K562 (cell line): ENCODE results near the gene LYRM1. TPM values are rescaled to one million over a fixed set of nuclear protein-coding genes. Genes with fewer than 3 reads are reported as not detected.

ENCODE experiments used
- BRD4 ChIP-seq: fragments of 200-600 bp; sonication (generic); IDR thresholded peaks from 2 replicates; pipeline ENCODE4 v1.6.1; 2017; ENCODE audit warnings: inconsistent platforms
- ESRRB ChIP-seq: fragments of 250-450 bp; sonication (Bioruptor Pico); IDR thresholded peaks from 2 replicates; pipeline ENCODE4 v1.5.0; 2020; ENCODE audit warnings: mild to moderate bottlenecking, moderate library complexity, borderline replicate concordance
- EZH2 ChIP-seq: IDR thresholded peaks from 2 replicates; pipeline ENCODE4 v1.6.1; 2012; ENCODE audit warnings: low read depth, mild to moderate bottlenecking, inconsistent platforms, low read length, borderline replicate concordance
- GABPA ChIP-seq: fragments of 200-800 bp; sonication (Bioruptor generic); conservative IDR thresholded peaks from 2 replicates; pipeline ENCODE4 v1.6.1; 2016; ENCODE audit warnings: low read depth, missing genetic modification characterization, missing compliant biosample characterization
- GTF2E2 ChIP-seq: fragments of 200-800 bp; sonication (Bioruptor generic); IDR thresholded peaks from 2 replicates; pipeline ENCODE4 v1.6.1; 2016; ENCODE audit warnings: missing genetic modification characterization, missing compliant biosample characterization
- HDAC3 ChIP-seq: fragments of 450-650 bp; IDR thresholded peaks from 2 replicates; pipeline ENCODE4 v1.6.1; 2018; ENCODE audit warnings: borderline replicate concordance, mild to moderate bottlenecking, moderate library complexity; ENCODE audit not compliant: partially characterized antibody
- HMBOX1 ChIP-seq: sonication (generic); IDR thresholded peaks from 2 replicates; pipeline ENCODE4 v1.6.1; 2016
- HSF4 ChIP-seq: fragments of 250-450 bp; sonication (Bioruptor Pico); IDR thresholded peaks from 2 replicates; pipeline ENCODE4 v2.1.2; 2022; ENCODE audit warnings: mild to moderate bottlenecking, moderate library complexity, borderline replicate concordance
- MXI1 ChIP-seq: IDR thresholded peaks from 2 replicates; pipeline ENCODE4 v1.6.1; 2011; ENCODE audit warnings: low read depth, mild to moderate bottlenecking, improper control_type of control experiment, low read length
- NFYB ChIP-seq: IDR thresholded peaks from 2 replicates; pipeline ENCODE4 v1.6.1; 2011; ENCODE audit warnings: mild to moderate bottlenecking, moderate library complexity; ENCODE audit not compliant: insufficient read length; ENCODE audit errors: extremely low read depth
- PRDM10 ChIP-seq: fragments of 450-650 bp; IDR thresholded peaks from 2 replicates; pipeline ENCODE4 v1.6.1; 2018; ENCODE audit not compliant: partially characterized antibody
- SMAD2 ChIP-seq: fragments of 150-350 bp; IDR thresholded peaks from 2 replicates; pipeline ENCODE4 v1.6.1; 2014; ENCODE audit warnings: low read depth, mild to moderate bottlenecking, low read length
- TCFL5 ChIP-seq: fragments of 250-450 bp; sonication (Bioruptor Pico); conservative IDR thresholded peaks from 2 replicates; pipeline ENCODE4 v1.6.1; 2021; ENCODE audit warnings: mild to moderate bottlenecking, moderate library complexity, matching md5 sums
- ZNF197 ChIP-seq: fragments of 200-800 bp; sonication (Bioruptor generic); IDR thresholded peaks from 2 replicates; pipeline ENCODE4 v1.6.1; 2016; ENCODE audit warnings: low read depth, missing genetic modification characterization, missing compliant biosample characterization
- ZNF263 ChIP-seq: sonication (generic); formaldehyde crosslinking; IDR thresholded peaks from 2 replicates; pipeline ENCODE4 v1.8.0; 2022; ENCODE audit warnings: mild to moderate bottlenecking, missing genetic modification reagents, borderline replicate concordance
- ZNF76 ChIP-seq: fragments of 250-450 bp; sonication (Bioruptor Pico); IDR thresholded peaks from 2 replicates; pipeline ENCODE4 v1.4.0; 2020; ENCODE audit warnings: mild to moderate bottlenecking, moderate library complexity, borderline replicate concordance
- polyA plus RNA-seq, 8 experiments: library from polyadenylated mRNA; depleted of rRNA in 4 of 8; stranded (reverse) in 5 of 8; unstranded in 3 of 8; fragments of >200 nt; fragmentation: Nextera tagmentation in 2 of 8; fragmentation: Illumina TruSeq in 1 of 8; extraction: Ambion mirVana in 2 of 8; extraction: Trizol in 1 of 8; gene quantifications; 2 replicates each; pipeline versions ENCODE4 v1.2.1 to v1.2.3, GENCODE V29; 2011 to 2014; ENCODE audit warnings: inconsistent platforms in 1 of 8, missing spikeins in 1 of 8
- total RNA-seq, 7 experiments: library from RNA; depleted of rRNA in 6 of 7; stranded (reverse); fragments of >200 nt in 6 of 7; fragmentation: Illumina TruSeq in 2 of 7; extraction: Trizol in 2 of 7; gene quantifications; 2 replicates each; pipeline versions ENCODE4 v1.2.1 to v1.2.3, GENCODE V29; 2011 to 2021; ENCODE audit warnings: low replicate concordance in 1 of 7
- TF ChIP-seq, protein P1 (sequence below), 2 experiments: fragments of 450-650 bp; conservative IDR thresholded peaks; 2 replicates each; pipeline ENCODE4 v1.6.1; 2017; ENCODE audit warnings: mild to moderate bottlenecking in 2 of 2, moderate library complexity in 2 of 2
- TF ChIP-seq, protein P2 (sequence below): fragments of 450-650 bp; conservative IDR thresholded peaks from 2 replicates; pipeline ENCODE4 v1.6.1; 2016; ENCODE audit warnings: missing genetic modification characterization, low read depth, mild to moderate bottlenecking, control low read depth, missing compliant biosample characterization

LYRM1 gene
- total and polyA plus RNA-seq, 9 of the 15 experiments (the other 6 are each of a cell fraction or from before 2014, with no cell fraction given) = 17.5 to 44.1 (median 32.7) TPM

DNA sequence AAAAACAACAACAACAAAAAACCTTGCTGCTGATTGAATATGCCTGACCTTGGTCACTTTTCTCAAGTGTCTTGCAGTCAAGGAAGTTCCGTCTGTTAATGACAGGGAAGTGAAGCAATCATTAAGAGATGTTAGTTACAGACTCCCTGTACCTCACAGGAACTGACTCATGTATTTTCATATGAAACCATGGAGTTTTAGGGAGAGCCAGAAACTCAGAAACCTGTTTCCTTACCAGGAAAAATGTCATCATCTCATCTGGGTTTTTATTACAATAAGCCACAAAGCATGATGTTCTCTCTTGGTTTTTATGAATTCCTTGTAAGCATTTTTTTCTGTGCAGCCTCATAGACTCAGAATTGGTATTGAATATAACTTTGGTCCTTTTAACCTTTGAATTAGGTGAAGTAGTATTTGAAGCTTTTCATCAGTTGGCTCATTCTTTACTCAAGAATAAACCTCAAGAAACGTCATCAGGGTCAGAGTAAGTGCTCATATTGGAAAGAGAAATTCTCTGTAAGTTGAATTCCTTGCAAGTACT is 10.3 kb downstream of the LYRM1 start (continued):
- TF ChIP-seq, protein P1, sequence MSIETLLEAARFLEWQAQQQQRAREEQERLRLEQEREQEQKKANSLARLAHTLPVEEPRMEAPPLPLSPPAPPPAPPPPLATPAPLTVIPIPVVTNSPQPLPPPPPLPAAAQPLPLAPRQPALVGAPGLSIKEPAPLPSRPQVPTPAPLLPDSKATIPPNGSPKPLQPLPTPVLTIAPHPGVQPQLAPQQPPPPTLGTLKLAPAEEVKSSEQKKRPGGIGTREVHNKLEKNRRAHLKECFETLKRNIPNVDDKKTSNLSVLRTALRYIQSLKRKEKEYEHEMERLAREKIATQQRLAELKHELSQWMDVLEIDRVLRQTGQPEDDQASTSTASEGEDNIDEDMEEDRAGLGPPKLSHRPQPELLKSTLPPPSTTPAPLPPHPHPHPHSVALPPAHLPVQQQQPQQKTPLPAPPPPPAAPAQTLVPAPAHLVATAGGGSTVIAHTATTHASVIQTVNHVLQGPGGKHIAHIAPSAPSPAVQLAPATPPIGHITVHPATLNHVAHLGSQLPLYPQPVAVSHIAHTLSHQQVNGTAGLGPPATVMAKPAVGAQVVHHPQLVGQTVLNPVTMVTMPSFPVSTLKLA (conservative IDR thresholded peaks at IDR 0.05) = no peak
- TF ChIP-seq ZNF263 (CRISPR knock-in tag) = no peak
- no peak for TF ChIP-seq GTF2E2 (tag)
- TF ChIP-seq HDAC3 = no peak
- peak; percentile 70 for TF ChIP-seq GABPA (tag)
- TF ChIP-seq PRDM10 = no peak
- TF ChIP-seq HSF4 = no peak
- TF ChIP-seq MXI1 = no peak
- TF ChIP-seq SMAD2 = no peak
- TF ChIP-seq ZNF76 = no peak
- TF ChIP-seq BRD4 = 0 out of 2 replicates have a peak, but pooled peaks have one; percentile 30
- TF ChIP-seq HMBOX1 = peak; percentile 48; the same call in 1 of the 2 replicates
- TF ChIP-seq ZNF197 (CRISPR knock-in tag) = no peak
- no peak for TF ChIP-seq ESRRB (CRISPR knock-in tag)
- TF ChIP-seq, protein P2, sequence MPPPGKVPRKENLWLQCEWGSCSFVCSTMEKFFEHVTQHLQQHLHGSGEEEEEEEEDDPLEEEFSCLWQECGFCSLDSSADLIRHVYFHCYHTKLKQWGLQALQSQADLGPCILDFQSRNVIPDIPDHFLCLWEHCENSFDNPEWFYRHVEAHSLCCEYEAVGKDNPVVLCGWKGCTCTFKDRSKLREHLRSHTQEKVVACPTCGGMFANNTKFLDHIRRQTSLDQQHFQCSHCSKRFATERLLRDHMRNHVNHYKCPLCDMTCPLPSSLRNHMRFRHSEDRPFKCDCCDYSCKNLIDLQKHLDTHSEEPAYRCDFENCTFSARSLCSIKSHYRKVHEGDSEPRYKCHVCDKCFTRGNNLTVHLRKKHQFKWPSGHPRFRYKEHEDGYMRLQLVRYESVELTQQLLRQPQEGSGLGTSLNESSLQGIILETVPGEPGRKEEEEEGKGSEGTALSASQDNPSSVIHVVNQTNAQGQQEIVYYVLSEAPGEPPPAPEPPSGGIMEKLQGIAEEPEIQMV = no peak
- no peak for TF ChIP-seq TCFL5 (CRISPR knock-in tag)
- no peak for TF ChIP-seq EZH2
- no peak for TF ChIP-seq NFYB
